ENCODE measurements around the gene ARL6IP6.
"Not testable (repeated sequence)": the region's sequence is repeated elsewhere in the genome, so short reads cannot be mapped to it uniquely, and the experiment has no call there.

Gene ARL6IP6

DNA sequence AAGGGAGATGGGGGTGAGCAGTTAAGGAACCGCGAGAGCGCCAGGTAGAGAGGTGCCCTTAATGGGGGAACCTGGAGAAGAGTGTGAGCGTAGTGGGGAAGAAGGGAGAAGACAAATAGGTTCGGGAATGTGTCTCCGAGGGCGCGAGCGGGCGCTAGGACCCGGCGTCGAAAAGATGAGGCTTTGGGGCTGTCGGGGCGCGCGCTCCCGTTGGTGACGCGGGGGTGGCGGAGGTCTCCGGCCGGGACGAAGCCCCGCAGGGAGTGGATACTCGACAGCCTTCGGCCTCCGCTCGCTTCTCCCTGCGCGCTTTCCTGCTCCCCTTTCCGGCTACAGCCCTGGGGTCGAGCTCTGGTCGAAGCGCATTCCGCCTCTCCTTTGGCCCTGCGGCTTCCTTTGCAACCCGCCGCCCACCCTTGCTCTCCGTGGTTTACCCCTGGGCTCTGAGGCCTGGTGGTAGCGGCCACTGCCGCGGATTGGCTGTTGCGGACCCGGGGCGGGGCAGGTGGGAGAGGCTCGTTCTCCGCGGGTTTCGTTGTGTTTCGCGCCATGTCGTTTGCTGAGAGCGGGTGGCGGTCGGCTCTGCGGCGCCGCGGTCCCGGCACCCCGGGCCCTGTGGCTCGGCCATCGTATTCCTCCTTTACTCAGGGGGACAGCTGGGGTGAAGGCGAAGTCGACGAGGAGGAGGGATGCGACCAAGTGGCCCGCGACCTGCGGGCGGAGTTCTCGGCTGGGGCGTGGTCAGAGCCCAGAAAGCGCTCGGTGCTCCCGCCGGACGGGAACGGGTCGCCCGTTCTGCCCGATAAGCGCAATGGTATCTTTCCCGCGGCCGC is at the start of gene ARL6IP6:
TSS of gene ARL6IP6 (plus strand) at position 545 of the 833 bp plus-strand sequence. CDS start at position 550, 5 bp downstream.
- DNase-seq, result peak; percentile 91

DNA sequence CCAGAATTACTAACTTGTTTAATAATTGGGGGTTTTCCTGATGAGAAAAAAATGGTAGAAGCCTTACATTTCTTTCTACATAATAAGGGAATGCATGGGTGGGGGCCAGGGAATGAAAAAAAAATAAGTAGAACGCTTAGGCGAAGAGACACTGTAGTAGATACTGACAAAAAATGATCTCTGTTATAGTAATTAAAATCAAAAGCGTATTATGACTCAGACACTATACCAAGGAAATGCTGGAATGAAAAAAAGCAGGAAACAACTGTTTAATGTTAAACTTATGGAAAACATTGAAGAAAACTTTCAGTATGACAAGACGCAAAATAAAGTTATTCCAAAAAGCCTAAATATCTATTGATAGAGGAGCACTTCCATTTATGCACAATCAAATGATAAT is 44.1 kb upstream of the ARL6IP6 start:
- DNase-seq, result no peak

DNA sequence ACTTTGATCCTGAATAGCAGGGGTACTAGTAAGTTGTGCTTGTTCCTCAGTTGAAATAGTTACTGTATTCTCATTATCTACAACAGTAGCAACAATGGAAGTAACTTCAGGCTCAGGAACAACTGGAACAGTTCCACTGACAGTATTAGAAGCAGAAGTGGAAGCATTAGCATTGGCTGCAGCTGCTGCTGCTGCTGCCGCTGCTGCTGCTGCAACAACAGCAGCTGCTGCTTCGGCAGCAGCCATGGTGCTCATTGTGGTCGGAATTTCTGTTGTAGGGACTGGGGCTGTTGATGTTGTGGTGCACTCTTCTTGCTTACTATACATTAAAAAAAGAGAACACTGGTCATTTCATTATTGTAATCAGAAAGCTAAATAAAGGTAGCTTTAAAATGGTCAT is 42.0 kb upstream of the ARL6IP6 start:
- DNase-seq, result no peak

DNA sequence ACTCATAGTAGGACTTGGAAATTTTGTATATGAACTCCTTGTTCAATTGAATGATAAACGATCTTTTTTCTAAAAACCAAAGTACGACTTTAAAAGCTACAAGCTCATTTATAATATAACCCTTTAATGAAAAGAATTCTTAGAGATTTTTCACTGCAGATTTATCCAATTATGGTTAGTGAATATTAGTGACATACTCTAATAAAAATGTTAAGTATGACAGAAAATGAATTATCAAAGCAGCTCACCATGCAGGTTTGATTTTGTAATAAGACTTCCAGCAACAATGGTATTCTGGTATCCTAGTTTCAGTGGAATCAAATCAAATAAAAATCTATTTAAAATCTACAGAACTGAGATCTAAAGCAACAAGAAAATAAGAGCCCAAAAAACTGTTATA is 39.6 kb upstream of the ARL6IP6 start:
- DNase-seq, result no peak

DNA sequence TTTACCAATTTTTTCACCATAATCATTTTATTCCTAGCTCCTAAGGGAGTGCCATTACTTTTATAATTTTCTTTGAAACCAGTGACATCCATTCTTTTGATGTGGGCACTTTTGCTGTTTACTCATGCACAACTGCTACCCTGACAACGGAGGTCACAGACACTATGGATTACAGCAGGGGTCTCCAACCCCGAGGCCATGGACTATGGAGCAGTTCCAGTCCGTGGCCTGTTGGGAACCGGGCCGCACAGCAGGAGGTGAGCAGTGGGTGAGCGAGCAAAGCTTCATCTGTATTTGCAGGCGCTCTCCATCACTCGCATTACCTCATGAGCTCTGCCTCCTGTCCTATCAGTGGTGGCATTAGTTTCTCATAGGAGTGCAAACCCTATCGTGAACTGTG is 35.8 kb upstream of the ARL6IP6 start:
- no peak for DNase-seq

DNA sequence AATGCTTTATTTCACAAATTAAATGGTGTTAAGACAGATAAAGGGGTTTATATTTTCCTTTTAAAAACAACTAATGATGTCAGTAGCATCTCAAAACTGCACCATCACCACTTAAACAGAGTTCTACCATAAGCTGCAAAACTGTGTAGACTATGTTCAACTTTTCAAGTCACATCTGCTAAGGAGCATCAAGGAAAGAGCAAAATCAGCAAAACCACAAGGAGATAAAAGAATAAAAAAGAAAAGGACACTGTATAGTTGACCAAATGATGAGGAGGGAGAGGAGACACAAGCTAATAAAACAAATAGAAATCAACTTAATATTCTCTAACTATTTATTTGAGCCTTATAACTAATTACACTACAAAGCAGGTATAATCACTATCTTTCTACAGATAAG is 35.0 kb upstream of the ARL6IP6 start:
- DNase-seq, result no peak

DNA sequence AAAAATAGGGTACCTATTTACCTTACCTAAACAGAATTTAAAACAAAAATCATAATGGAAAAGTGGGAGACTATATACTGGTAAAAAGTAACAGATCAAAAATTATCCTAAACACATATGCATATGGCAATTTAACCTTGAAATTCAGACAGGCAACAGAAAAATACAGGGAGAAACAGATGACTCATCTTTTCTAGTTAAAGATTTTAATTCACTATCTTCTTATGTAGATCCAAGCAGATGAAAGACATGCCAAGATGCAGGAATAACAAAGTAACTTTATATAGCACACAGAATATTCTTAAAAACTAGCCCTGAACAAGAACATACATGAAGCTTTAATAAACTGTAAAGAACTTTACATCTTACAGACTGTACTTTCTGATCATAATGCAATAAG is 32.1 kb upstream of the ARL6IP6 start:
- DNase-seq, result no peak

DNA sequence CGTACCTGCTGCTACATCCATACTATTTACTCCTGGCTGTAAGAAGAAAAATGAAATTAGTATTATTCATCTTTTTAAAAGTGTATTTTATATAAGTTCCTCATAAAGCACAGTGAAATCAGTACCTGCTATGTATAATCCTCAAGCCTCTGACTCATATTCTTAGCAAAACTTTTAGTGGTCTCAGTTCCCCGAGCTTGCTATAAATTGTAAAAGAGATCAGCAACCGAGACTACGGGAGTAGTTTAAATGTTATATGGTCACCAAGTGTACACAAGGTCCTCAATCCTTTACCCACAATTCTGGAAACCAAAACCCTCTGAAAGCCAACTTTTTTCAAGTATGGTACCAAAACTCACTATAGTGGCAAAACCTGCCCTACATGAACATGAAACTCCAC is 25.4 kb upstream of the ARL6IP6 start:
- no peak for DNase-seq

DNA sequence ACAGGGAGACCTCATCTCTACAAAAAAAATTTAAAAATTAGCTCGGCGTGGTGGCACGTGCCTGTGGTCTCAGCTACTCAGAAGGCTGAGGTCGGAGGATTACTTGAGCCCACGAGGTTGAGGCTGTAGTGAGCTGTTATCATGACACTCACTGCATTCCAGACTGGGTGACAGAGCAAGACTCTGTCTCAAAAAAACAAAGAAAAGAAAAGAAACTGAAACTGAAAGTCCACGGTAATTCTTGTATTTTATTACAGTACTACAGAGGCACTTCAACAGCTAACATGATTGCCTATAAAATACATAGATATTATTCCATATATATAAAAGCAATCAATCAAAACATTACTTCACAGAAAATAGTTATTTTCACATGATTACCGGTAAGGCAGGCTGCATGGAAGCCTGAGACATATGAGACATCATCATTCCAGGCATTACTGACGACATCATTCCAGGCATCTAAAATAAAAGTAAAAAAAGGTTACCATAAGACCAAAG is 24.2 kb upstream of the ARL6IP6 start:
- DNase-seq, result no peak

DNA sequence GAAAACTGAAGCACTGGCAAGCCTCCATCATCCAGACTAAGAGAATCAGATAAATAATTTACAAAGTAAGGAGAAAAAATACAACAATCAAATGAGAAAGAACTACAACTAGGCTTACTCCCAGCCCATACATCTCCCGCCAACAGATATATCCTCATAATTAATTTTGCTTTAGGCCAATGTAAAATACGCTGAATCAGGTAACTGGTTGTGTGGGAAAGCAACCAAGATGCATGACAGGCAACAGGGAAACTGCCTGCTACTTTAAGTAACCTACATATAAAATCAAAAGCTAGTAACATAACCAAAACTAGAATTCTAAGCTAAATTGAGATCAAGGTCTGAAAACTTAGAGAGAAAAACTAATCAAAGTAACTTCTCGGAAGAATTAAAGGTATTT is 22.7 kb upstream of the ARL6IP6 start:
- DNase-seq, result no peak

DNA sequence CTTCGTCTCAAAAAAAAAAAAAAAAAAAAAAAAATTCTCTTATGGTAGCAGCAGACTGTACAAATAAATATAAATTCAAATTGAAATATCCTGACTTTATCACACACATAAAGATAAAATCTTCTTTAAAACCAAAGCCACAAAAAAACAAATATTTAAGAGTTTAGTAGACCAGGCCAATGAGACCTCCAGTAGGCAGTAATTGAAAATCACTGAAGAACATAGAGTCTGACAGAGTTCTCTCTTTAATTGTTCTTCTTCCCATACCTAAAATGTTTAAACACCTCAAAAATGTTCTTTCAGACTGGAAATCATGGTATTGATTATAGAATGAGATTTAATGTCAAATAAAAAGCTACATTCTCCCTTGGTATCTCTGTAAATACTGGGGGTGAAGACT is 21.9 kb upstream of the ARL6IP6 start:
- DNase-seq, result no peak

DNA sequence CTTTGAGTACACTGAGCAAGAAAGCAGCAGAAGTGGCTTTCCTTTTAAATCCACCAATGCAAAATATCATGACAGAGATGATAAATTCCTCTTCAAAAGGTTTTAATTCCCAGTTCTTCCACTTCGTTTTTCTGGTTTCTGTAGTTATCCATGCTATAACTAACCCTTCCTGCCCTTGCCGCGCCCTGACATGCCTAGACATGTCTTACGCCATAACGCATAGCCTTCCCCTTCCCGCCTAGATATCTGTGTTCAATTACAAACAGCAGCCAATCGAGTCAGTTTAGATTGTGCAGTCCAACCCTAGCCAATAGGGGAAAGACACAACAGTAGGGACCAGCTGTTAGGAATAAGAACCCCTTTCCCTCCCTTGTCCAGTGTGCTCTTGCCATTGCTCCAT is 17.2 kb upstream of the ARL6IP6 start:
- no peak for DNase-seq

DNA sequence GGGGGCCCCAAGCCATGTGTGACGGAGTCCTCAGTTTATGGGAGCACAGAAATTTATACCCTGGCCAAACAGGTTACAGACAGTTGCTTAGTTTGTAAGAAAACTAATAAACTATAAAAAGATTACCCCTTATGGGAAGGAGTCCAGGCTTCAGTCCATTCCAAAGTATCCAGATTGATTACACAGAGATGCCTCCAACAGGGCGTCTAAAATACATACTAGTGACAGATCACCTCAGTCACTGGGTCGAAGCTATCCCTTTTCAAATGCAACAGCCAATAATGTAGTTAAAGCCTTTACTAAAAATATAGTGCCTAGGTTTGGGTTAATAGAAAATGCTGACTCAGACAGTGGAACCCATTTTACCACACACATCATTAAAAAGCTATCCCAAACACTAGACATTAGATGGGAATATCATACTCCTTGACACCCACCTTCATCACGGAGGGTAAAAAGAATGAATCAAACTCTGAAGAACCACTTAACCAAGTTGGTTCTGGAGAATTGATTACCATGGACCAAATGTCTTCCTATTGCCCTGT is 11.9 kb upstream of the ARL6IP6 start:
- no peak for DNase-seq

DNA sequence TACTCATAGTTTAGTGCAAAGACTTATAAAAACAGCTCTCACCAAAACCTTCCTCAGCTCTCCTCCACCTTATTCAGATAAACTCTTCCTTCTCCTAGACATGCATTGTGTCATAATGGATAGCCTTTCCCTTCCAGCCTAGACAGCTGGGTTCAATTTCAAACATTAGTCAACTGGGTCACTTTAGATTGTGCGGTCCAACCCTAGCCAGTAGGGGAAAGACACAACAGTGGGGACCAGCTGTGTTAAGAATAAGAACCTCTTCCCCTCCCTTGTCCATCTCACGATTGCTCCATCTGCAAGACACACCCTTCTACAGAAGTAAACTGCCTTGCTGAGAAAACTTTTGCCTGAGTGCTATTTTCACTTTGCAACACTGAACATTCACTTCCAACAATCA is 9.7 kb upstream of the ARL6IP6 start:
- no peak for DNase-seq

DNA sequence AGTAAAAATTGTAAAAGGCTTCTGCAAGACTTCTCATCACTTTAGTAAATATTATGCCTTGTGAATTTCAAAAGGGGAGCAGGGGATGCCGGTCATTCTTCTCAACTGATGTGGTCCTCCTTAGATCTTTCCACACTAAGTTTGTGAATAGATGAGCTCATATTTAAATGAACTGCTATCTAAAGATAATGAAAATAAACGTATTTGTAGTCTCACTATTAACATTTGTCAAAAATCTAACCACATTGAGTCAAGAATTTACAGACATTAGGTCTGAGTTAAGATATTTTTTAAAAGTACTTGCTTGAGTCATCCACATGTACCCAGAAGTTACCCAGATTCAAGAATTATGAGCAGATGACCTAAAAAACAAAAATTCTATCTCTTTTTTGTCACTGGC is 7.7 kb upstream of the ARL6IP6 start:
- DNase-seq, result no peak

DNA sequence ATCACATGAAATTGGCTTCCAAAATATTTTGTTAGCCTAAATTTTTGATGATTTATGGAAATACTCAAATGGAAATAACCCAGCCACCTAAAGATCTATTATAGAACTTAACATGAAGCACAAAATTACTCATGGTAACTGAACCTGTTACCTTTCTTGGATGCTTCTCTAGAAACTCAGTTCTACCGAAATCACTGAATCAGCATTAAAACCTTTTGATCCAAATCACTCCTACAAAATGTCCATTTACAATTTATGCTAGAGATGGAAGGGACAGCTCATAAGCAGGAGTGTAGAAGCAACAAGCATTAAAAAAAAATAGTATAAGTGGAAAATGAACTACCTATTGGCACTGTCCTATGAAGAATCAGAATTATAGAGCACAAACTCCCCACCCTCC is 3.3 kb upstream of the ARL6IP6 start:
- no peak for DNase-seq

DNA sequence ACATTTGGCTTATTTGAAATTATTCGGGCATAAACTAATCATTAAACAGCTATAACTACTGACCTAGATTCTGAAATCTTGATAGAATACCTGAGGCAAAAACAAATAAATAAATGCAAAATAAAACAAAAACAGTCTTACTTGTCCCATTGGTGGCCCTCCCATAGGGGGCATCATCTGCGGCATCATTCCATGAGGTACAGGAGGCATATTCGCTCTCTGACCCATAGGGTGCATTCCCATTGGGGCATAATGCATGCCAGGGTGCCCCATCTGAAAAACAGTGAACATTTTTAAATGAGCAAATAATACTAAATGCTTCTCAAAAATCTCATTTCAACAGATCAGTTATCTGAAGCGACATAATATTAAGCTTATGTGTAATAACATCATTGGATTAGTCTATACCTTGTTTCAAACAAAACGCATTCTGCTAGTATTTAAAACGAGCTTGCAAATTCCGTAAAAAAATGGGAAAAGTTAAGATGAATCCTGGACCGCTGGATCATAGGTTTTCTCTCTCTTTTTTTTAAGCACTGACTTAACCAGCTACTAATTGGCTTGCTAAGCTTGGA is 2.5 kb upstream of the ARL6IP6 start:
- DNase-seq, result peak; percentile 20

DNA sequence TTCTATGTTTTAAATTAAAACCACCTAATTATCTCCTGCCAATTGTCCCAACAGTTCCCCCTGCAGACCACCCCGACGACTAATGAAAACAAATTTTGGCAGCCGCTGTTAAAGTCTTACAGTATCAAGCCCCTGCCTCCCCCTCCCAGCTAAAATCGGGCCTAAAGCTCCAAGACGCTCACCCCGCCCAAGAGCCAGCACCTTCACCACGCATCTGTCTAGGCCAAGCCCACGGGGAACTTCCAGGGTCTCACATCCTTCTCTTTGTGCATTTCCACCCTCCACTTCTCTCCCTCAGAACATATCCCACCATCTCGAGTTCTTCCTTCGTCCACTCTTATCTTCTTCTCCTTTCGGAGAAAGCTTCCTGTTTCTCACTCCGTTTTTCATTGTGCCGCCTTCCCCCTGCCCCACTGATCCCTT is 1.6 kb upstream of the ARL6IP6 start:
- peak; percentile 73 for DNase-seq

DNA sequence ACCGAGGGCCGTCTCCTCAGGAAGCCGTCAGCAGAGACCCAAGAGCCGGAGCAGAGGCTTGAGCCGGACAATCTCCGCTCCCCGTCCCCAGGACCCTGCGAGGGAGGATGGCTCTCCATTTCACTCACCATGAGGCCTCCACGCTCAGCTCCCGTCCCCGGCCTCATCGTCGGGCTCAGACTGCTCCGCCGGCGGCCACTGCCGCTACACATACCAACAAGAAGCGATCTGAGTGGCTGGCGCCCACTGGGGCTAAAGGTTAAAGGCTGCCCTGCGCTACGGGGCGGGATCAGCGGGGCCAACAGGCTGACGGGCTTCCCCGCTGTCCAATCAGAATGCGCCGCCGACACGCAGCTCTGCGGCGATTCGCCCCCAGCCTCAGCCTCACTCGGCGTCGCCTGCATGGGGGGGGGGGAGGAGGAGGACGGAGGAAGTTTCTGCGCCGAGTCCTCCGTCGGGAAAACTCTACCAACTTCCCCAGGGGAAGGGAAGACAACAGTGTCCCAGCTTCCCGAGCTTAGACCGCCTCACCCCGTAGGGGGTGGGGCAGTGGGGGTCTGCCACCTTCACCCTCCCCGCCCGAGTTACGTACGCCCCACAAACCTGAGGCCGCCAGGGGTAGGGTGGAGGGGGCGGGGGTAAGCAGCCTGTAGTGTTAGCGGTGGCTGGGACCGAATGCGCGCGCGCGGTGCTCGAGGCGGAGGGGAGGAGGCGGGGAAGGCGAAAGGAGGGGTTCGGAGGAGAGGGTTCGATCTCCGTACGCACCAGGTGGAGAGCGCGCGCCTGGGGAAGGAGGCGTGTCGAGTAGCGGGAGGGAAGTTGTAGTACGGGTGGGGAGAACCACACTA is 968 bp upstream of the ARL6IP6 start, which contains the start of gene PRPF40A:
TSS of gene PRPF40A (minus strand) at position 234 of the 848 bp plus-strand sequence. CDS start at position 212, 22 bp downstream.
- peak; percentile 97 for DNase-seq

DNA sequence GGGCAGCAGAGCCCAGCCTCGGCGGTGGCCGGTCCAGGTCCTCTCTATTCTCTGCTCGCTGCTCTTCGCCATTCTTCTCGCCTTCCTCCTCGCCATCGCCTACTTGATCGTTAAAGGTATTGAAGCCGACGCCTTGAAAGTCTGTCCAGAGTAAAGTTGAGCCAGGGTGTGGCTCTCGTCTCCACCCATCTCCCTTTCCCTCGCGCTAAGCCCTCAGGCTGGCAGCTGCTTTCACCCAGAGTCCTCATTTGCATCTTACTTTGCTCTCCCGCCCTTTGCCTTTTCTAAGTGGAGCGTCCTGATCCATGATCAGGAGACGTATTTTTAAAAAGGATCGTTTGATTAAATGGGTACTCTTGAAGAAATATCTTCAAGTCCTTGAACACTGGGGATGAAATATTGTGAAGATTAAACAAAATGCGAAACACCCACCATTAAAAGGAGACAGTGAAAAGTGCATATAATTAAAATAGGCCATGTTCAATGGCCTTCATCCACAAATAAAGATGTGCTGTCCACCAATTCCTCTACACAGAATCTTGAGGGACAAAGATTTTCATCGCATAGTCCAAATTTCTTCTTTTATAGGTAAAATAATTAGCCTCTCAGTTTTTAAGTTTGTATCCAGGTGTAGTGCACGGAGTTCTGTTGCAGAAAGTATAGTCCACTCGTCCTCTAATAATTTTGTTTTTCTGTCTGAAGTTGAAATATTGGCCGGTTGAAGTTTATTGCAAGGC is 657 bp downstream of the ARL6IP6 start:
- DNase-seq, result peak; percentile 78

DNA sequence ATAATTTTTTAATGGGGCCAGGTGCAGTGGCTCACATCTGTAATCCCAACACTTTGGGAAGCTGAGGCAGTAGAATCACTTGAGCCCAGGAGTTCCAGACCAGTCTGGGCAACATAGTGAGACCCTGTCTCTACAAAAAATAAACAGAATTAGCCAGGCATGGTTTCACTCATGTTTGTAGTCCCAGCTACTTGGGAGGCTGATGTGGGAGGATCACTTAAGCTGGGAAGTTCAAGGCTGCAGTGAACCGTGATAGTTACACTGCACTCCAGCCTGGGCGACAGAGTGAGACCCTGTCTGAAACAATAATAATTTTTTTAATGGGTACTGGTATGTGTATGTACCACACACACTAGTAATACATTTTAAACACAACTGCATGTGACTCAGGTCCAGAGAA is 2.4 kb downstream of the ARL6IP6 start:
- no peak for DNase-seq

DNA sequence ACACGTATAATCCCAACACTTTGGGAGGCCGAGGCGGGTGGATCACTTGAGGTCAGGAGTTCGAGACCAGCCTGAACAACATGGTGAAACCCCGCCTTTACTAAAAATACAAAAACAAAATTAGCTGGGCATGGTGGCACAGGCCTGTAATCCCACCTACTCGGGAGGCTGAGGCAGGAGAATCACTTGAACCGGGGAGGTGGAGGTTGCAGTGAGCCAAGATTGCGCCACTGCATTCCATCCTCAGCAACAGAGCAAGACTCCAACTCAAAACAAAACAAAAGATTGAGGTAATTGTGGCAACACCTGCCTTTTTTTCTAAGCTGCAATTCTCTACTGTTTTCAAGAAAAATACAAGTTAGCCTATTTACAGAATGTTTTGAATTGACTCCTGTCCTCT is 4.2 kb downstream of the ARL6IP6 start:
- DNase-seq, result not testable (repeated sequence)
